CD4-positive, alpha-beta T cell treated with Interleukin-2 at 100 ng/mL for 4 hours (primary cell): ENCODE data around the gene GPSM1.

ENCODE experiments used
- DNase-seq: peaks from one replicate; pipeline ENCODE4 v3.0.0-alpha.2; 2020; ENCODE audit warnings: low spot score

Gene GPSM1

DNA sequence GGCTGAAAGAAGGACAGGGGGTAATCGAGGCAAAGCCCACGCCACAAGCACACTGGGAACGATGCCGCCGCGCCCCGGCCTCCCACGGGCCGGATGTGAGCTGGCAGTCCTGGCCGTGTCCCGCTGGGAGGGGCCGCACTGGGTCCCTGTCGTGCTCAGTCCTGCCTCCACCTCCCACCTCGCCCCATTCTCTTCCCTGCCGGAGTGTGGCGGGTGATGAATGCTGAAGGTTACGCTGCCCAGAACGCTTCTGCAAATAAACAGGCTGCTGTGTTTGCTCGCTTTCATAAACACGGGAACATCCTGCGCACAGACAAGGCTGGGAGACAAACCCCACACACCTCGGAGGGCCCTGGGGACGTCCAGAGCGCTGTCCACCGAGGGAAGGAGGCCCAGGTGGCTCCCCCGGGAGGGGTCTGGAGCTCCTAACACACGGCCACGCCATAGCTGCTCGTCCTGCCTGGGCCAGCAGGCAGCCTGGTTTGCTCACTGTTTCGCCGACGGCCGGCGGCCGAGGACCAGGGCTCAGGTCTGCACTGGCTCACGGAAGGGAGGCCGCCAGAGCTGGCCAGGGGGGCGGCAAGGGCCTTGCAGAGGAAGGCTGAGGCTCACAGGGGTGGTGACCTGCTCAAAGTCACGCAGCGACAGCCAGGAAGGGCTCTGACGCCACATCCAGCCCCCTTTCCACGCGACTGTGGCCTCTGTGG is 33.9 kb downstream of the GPSM1 start:
- no peak for DNase-seq

DNA sequence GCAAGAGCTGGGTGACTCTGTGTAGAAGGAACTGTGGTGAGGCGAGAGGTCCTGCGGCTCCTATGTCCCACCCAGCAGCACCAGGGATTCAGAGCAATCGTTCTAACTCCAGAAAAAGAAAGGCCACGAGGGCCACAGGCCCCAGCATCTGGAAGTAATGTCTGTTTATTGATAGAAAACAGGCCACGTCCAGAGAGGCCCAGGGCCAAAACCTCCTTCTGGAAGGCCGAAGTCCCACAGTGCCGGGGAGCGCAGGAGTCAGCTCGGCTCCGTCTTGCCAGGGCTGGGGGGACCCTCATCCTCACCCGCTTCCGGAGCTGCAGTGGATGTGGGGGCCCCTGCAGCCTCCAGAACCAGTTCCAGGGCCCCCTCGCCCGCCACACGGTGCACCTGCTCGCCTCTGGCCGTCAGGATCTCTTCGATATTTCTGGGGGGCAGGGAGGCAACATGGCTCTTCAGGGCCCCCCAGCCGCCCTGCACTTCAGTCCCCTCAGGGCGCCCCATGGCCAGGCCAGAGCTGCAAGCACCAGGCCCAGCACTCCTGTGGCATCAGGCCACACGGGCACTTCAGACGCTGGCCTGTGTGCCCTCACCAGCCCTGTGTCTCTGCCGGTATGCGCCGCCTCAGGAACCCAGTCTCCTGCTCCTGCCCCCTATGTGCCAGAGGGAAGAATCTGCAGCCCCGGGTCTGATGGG is 34.6 kb downstream of the GPSM1 start:
- DNase-seq = no peak

DNA sequence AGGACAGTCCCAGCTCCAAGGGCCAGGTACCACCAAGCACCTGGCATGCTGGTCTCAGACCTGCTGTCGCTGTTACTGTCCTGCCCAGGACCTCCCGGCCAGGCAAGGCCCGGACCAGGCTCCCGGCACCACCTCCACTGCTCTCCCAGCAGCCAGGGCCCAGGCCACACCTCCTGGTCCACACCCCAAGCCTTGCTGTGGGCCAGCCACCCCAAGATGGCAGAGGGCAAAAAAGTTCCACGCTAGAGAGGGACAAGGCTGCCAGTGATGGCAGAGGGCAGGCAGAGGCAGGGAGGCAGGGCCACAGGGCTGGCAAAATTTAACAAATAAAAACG is 35.1 kb downstream of the GPSM1 start:
- no peak for DNase-seq

DNA sequence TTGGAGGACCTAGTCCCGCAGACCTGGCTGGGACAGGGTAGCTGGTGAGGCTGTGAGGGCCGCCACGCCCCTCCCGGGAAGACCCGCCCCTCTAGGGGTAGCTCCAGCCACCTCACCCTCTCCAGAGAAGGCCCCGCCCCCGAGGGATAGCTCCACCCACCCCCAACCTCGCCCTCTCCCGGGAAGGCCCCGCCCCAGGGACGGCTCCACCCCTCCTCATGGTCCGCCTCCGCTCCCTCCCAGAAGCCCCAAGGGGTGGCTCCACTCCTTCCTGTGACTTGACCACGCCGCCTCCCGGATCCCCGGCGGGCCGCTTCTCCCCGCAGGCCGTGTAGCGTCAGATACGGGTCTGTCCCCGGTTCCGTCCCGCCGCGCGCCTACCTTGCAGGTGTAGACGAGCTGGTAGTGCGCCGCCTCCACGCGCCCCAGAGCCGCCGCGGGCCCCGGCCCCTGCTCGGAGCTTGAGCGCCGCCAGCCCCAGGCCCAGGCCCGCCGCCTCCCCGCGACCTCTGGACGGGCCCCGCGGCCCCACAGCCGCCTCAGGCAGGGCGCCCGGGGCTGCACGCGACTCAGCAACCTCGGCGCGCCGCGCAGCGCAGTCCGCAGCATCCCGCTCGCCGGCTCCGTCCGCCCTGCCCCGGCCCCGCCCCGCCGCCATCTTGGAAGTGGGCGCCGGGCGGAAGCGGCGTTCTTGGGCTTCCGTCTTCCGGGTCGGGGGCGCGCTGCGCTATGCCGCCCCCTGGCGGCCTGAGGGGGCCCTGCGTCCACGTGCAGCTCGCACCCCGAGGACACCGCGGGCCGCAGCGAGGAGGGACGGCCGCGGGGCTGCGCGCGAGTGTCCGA is 36.0 kb downstream of the GPSM1 start, which contains the start of gene DNLZ:
DNLZ (minus strand) TSS at position 639 of the 843 bp plus-strand sequence; CDS start at position 609, 30 bp downstream.
- peak; percentile 95 for DNase-seq

DNA sequence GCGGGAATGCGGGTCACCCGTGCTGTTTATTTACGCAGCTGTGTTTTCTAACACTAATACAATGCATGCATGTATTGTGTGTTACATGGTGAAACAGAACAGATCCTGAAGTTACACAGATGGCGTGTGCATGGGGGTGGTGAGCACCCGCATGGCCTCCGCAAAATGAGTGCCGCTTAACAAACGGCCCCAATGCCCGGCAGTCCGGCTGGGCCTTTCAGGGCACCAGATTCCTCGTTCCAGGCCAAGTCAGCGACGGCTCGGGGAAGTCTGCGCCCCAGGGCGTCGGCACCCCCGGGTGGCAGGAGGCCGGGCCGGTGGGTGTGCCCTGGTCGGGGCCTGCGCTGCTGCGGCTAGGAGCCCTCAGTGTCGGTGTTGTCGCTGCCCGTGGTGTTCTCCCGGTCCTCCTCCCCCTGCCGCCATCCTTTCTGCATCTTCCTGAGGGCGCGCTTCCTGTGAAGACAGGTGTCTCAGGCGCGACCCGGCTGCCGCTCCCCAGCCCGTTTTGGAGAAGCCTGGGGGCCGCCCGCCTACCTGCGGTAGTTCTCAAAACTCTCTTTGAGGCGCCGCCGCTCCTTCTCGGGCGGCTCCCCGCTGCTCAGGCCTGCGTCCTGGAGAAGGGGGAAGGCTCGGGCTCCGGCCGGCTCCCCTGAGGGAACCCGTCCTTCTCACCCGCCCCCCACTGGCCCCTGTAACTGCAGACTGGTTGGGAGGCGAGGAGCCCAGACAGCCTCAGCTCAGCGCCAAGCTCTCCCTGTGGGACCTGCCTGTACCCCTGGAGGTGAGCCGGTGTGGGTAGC is 36.8 kb downstream of the GPSM1 start:
- DNase-seq = no peak

DNA sequence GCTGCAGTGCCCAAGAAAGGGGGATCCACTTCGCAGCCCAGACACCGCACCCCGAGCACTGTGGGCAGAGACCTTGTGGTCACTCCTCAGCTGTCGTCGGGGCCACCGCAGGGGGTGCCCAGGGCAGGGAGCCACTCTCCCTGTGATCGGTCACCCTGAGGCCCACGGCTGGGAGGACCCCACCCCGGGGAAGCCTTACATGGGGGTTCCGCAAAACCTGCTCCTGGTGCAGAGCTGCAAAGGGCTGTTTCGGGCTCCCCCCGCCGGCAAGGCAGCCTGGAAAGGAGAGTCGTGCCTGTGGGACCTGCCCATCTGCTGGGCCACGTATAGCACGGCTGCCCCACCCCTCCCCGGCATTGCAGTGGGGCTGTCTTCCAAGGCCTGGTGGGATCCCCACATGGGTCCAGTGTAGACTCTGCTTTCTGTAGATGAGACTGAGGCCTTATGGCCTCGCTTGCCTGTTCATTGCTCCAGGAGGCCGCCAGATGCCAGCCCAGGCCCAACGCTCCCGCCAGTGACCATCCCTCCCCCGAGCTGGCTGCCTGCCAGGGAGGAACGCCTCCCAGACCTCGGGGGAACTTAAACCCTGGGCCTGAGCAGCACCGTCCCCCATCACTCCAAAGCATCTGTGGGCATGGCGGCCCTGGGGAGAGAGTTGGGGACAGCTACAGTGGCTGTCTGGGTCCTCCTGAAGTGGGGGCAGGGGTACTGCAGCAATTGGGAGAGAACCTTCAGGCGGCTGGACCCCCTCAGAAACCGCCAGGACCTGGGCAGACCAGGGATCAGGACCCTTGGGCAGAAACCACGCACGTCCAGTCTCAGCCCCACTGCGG is 37.8 kb downstream of the GPSM1 start:
- no peak for DNase-seq

DNA sequence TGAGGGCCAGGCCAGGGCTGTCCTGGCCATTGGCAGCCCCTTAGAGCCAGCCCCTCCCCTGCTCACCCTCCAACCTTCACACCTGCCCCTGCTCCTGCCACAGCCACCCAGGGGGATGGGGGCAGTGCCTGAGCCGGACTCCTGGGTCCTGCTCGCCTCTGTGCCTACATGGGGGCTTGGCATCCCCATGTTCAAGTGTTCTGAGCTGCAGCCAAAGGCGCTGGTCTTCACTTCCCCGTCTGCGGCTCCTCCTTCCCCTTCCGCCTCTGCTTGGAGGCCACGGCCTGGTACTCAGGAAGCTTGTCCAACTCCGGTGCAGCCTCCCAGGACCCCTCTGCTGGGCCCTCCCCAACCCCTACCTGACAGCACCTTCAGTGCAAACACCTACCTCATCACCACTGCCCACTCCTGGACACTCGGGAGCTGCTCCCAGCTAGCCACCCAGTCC is 38.5 kb downstream of the GPSM1 start:
- DNase-seq = no peak

DNA sequence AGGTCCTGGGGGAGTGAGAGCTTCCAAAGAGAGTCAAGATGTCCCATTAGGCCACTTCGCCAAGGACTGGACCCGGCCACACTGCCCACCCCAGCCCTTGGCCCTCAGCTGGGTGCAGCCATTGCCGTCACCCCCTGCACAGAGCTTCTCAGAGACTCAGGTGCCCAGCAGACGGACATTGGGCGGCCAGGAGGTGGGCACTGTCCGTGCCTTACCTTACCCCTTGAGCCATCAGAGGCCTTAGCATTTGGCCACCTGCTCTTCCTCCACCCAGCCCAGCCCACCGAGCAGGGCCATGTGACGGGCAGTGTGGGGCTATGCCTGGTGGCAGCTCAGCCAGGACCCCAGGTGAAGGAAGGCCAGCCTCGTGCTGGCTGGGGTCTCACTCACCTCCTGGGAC is 39.5 kb downstream of the GPSM1 start:
- no peak for DNase-seq

DNA sequence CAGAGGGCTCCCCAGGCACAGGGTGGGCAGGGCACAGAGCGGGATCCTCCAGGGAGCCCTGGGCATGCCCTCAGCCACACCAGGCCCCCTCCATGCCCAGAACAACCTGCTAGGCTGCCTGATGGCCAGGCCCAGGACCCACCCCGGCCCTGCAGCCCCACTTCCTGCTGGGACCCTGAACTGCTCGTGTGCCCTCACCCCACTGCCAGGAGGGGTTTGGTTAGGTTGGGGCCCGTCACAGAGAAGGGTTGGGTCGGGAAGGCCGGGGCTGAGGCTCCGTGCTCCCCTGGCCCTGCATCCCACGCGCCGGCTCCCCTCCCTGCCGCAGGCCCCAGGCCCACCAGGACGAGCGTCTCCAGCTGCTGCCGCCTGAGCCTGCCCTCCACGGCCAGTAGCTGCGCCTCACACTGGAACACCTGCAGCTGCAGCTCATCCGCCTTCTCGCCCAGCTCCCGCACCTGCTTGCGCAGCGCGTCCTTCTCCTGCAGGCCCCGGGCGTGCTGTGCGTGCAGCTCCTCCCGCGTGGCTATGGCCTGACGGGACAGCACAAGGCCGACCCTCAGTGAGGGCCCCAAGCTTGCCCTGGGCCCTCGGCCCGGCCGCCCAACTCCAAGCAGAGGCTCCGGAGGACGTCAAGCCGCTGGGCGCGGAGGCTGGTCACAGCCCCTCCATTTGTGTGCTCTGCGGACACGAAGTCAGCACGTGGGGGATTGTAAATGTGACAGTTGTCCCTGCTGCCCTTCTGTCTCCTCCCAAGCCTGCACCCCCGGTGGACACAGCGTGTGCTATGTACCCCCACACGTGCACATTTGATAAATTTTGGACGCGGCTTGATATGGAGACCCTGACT is 40.2 kb downstream of the GPSM1 start:
- DNase-seq = no peak

DNA sequence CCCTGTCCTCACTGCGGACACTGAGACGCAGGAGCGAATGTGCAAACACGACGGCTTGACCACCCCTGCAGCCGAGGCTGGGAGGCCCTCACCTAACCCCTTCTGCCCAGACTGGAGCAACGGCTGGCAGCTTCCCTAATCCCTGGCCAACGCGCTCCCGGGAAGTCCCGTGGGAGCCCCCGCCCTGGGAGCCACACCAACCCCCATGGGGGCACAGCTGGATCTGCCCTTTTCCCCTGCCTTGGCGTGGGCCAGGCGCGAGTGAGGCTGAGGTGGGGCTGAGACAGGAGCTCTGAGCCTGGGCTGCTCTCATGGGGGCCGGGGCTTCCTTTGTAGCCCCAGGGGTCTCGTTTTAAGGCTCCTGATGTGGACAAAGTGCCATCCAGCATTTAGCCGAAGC is 40.9 kb downstream of the GPSM1 start:
- no peak for DNase-seq

DNA sequence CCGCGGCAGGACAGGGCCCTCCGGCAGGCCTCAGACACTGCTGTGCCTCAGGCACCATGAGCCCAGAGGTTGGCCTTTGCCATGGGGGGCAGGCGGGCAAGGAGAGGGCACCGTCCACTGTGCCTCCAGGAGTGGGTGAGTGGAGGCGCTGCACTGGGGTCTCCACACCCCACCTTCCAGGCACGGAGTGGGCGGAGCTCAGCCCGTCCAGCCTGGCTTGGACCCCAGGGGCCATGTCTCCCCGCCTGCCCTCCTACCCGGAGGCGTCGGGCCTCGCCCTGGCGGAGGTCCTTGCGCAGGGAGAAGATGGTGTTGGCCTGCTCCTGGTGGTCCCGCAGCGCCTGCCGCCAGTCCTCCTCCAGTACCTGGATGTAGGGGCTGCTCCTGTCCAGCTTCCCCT is 42.7 kb downstream of the GPSM1 start:
- no peak for DNase-seq

DNA sequence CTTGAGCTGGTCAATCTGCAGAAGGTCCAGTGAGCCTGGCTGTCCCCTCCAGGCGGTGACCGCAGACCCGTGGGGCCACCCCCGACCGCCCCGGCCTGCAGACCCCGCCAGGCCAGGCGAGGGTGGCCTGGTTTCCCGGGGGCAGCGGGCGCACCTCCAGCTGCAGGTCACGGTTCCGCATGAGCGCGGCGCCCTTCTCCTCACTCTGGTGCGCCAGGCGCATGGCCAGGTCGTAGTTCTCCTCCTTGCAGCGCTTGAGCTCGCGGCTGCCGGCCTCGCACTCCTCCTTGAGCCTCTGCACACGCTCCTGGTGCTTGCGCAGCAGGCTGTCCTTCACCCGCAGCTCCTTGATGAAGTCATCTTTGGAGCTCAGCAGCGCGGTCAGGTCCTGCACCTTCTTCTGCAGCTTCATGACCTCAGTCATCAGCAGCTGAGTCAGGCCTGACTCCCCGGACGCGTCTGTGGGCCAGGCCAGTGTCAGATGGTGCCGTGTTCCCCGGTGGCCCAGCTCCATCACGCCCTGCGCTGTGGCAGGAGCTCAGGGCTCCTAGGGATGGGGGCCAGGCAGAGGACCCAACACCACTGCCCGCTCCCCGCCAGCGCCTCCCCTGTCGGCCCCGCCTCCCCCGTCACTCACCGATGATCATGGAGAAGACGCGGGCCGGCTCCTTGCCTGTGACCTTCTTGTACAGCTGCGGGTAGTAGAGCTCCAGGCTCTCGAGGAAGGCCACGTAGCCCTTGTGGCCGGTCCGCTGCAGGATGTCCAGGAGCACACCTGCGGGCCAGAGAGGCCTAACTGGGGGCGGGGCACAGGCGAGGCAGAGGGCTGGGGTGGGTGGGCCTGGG is 43.6 kb downstream of the GPSM1 start:
- DNase-seq = no peak

DNA sequence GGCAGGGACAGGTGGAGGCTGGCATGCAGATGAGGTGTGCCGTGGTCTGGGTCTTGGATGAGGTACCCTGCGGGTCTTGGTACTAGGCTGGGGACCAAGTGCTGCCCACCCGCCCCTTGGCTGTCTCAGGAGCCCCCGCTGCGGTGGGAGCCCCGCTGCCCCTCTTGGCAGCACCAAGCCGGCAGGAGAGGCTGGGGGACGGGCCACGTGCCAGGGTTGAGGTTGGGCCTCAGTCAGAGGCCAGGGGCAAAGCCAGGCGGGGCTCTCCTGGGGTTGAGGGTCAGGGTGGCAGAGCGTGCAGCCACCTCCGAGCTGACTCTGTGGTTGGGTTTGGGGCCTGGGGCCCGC is 44.2 kb downstream of the GPSM1 start:
- no peak for DNase-seq

DNA sequence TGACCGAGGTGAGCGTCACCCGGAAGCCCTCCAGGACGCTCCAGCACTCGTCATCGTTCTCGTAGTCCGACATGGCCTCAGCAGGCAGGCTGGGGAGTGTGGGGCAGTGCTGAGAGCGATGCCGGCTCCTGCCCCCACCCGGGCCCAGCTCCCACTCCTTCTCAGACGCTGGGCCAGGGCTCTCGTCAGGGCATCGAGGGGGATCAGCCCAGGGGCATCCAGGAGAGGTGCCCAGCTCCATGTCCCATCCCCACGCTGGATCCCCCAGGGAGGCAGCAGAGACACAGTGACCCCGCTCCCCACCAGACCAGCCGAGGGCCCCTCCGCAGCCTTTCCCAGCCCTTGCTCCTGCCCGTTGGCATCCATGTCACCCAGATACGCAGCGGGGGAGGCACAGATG is 44.7 kb downstream of the GPSM1 start:
- DNase-seq = no peak

DNA sequence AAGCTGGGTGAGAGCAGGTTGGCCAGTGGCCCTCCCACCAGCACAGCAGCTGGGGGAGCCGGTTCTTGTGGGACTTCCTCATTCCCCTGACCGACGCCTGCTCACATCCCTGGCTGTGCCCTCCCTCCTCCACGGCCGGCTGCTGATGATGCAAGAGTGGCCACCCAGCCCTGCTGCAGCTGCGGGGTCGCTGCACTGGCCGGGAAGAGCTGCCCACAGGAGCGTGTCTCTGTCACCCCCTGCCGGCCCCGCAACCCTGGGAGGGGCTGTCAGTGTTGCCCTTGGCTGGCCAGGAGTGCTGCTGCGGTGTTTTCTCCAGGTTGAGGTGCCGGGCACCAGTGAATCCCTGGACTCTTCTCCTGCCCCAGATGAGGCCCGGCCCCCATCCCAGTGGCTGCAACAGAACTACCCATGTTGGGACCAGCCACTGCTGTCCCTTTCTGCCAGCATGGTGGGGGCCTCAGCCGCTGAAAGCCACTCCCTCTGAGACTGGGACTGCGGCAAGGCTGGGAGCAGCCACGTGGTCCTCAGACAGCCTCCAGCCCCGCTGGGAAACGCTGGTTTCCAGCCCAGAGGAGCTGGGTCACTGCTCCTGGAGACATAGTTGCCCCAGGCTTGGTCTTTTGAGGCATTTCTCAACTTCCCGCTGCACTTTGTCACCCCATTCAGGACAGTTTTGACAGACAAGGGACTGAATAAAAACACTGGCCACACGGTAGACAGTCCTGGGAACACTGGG is 45.4 kb downstream of the GPSM1 start:
- DNase-seq = no peak

DNA sequence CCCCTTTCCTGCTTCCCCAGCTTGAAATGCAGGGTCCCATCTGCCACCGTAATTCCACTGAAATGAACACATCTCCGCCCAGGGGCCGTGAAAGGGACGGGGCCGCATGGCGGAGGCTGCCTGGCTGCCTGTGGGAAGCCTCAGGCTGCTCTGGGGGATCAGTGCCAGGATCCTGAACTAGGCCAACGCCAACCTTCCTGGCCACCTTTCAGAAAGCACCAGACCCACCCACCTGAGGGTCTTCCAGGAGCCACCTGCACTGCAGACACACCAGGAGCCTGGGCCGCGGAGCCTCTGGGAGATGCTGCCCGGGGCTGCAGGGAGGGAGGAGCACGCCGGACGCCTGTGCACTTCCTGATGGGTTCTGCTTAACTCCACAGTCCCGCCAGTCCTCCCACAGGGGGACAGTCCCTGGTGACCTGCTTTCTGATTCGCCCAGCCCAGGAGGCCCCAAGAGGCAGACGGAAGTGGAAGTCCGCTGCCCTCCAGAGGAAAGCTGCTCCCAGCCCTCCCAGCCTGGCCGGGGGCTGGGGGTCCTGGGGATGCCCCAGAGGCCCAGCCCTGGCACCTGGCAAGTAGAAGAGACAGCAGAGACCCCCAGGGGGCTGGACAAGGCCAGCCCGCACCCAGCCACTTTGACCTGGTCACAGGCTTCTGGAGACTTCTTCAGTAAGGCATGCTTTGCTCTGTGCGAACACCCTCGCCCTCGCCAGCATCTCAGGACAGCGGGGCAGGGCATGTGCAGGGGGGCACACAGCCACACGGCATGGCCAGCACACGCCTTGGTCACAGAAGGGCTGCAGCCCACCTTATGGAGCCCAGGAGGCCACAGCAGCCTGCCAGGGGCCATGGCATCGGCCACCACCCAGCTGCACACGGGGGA is 46.2 kb downstream of the GPSM1 start, which contains the start of gene CARD9:
CARD9 (minus strand) TSS at position 370 of the 883 bp plus-strand sequence. CDS start 1,591 bp downstream, outside the sequence.
- DNase-seq = no peak

DNA sequence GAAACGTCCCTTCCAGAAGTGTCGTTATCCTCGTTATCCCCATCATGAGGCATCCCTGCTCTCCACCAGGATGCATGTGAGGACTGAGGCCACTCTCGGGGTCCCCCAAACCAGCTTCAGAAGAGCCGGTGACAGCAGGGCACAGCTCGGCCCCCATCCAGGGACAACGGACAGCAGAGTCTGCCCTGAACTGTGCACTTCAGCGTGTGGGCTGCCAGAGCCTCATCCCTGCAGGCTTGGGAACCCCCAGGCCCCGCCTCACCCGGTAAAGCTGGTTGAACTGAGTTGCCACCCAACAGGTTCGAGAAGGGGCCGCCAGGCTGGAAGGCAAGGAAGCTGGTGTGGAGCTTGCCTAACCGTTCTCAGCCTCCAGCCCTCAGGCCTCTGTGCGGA is 46.8 kb downstream of the GPSM1 start:
- no peak for DNase-seq
